ENCODE results near the gene GLT6D1. TPM values are rescaled to one million over a fixed set of nuclear protein-coding genes. Genes with fewer than 3 reads are reported as not detected.

Gene GLT6D1
- total RNA-seq, 1 experiment from 2014 or later: not detected

GRCh38 chr9:135583688-135584011 is 55.7 kb downstream of the GLT6D1 start:
- BruUV-seq (replicated peaks): no TSS peak
- Histone ChIP-seq H3K9me3 (ENCODE audit: control insufficient read depth, insufficient read depth, low read depth, low read length) (no peaks in the 10 kb centered on the region), H3K4me3 (ENCODE audit: low read depth in 2 of 2, low read length in 2 of 2) (no peak overlapping the region), H3K36me3 (ENCODE audit: control insufficient read depth, insufficient read depth, low read length) (no peaks in the 10 kb centered on the region), H3K27me3 (ENCODE audit: control insufficient read depth, insufficient read depth, low read length) (no peaks in the 10 kb centered on the region), H3K4me1 (ENCODE audit: control insufficient read depth, insufficient read depth, low read length) (no peaks in the 10 kb centered on the region), H3K27ac (ENCODE audit: low read length) (no peak overlapping the region)
- TF ChIP-seq POLR2AphosphoS5 (IDR thresholded peaks at IDR 0.05; ENCODE audit: low read depth, low read length): no peak
- TF ChIP-seq CTCF (IDR thresholded peaks at IDR 0.05): no peak
- DNase-seq (ENCODE audit: low read depth, low spot score) (no peak), ATAC-seq (no peak)
- CTCF ChIA-PET: no interaction called here
- in situ Hi-C loops (cut with HindIII; ENCODE audit: low pct_unique_long_range_greater_than_20kb, low sequenced_read_pairs) (no loop called here), intact Hi-C loops (cut with micrococcal nuclease; ENCODE audit: unreplicated experiment) (no loop called here)
- POLR2A ChIA-PET: no interaction called here

GRCh38 chr9:135582966-135583687 is 56.2 kb downstream of the GLT6D1 start:
- in situ Hi-C loops (cut with HindIII; ENCODE audit: low pct_unique_long_range_greater_than_20kb, low sequenced_read_pairs): no loop called here
- DNase-seq (ENCODE audit: low read depth, low spot score): no peak
- no TSS peak for BruUV-seq (replicated peaks)

More at GRCh38 chr9:135582966-135583687, 56.2 kb downstream of the GLT6D1 start:
- H3K27me3 ChIP-seq (ENCODE audit: control insufficient read depth, insufficient read depth, low read length): no peaks in the 10 kb centered on the region
- H3K9me3 ChIP-seq (ENCODE audit: control insufficient read depth, insufficient read depth, low read depth, low read length): no peaks in the 10 kb centered on the region
- H3K27ac ChIP-seq (ENCODE audit: low read length): no peak overlapping the region
- ATAC-seq: no peak
- POLR2A ChIA-PET: no interaction called here
- intact Hi-C loops (cut with micrococcal nuclease; ENCODE audit: unreplicated experiment): no loop called here
- CTCF ChIA-PET: no interaction called here
- no peak overlapping the region for H3K4me3 ChIP-seq (ENCODE audit: low read depth in 2 of 2, low read length in 2 of 2)
- no peak for TF ChIP-seq TCF7L2 (IDR thresholded peaks at IDR 0.05; ENCODE audit: low read depth, low read length)
- TF ChIP-seq POLR2AphosphoS5 (IDR thresholded peaks at IDR 0.05; ENCODE audit: low read depth, low read length): no peak
- TF ChIP-seq REST (IDR thresholded peaks at IDR 0.05; ENCODE audit: insufficient read depth in 1 of 2, low read depth in 2 of 2, low read length in 1 of 2): no peak
- TF ChIP-seq SIN3A (IDR thresholded peaks at IDR 0.05; ENCODE audit: borderline replicate concordance, insufficient read depth, low read depth, low read length): no peak
- no peak for TF ChIP-seq CTCF (IDR thresholded peaks at IDR 0.05)
- no peaks in the 10 kb centered on the region for H3K4me1 ChIP-seq (ENCODE audit: control insufficient read depth, insufficient read depth, low read length)
- H3K36me3 ChIP-seq (ENCODE audit: control insufficient read depth, insufficient read depth, low read length): no peaks in the 10 kb centered on the region
